PFSK-1 (cell line): Measurements from ENCODE around the gene NCL.

Source experiments
- FOXP2 ChIP-seq: optimal IDR thresholded peaks from 2 replicates; pipeline ENCODE3; 2011; ENCODE audit warnings: borderline replicate concordance, control low read depth, inconsistent platforms; ENCODE audit not compliant: insufficient read depth; ENCODE audit errors: extremely low read length, extremely low read depth
- POLR2AphosphoS5 ChIP-seq: IDR thresholded peaks from 2 replicates; pipeline ENCODE4 v1.6.1; 2012; ENCODE audit warnings: low read depth, mild to moderate bottlenecking, control low read depth, low read length, moderate library complexity
- REST ChIP-seq, 2 experiments: IDR thresholded peaks; 2 replicates each; pipeline versions ENCODE4 v1.6.1 to v1.8.0; 2011 to 2012; ENCODE audit warnings: low read depth in 2 of 2, low read length in 2 of 2, control low read depth in 1 of 2, inconsistent platforms in 1 of 2, mild to moderate bottlenecking in 1 of 2, moderate library complexity in 1 of 2; ENCODE audit not compliant: insufficient read depth in 1 of 2
- SIN3A ChIP-seq: IDR thresholded peaks from 2 replicates; pipeline ENCODE4 v1.6.1; 2012; ENCODE audit warnings: mild to moderate bottlenecking, low read length, moderate library complexity, borderline replicate concordance; ENCODE audit not compliant: insufficient read depth
- TAF1 ChIP-seq: IDR thresholded peaks from 2 replicates; pipeline ENCODE4 v1.6.1; 2012; ENCODE audit warnings: low read length, control low read depth, borderline replicate concordance; ENCODE audit not compliant: insufficient read depth

The NCL gene

GRCh38 chr2:231502596-231502995 lies 38.3 kb upstream of the NCL start:
- TF ChIP-seq FOXP2 (no peak), SIN3A (no peak), POLR2AphosphoS5 (no peak)

GRCh38 chr2:231497651-231498050 lies 33.4 kb upstream of the NCL start:
- TF ChIP-seq POLR2AphosphoS5: no peak

GRCh38 chr2:231494669-231495068 lies 30.4 kb upstream of the NCL start:
- TF ChIP-seq FOXP2 (no peak), REST (IDR thresholded peaks at IDR 0.05; ENCODE audit: insufficient read depth in 1 of 2, low read depth in 2 of 2, low read length in 2 of 2) (no peak), TAF1 (no peak), SIN3A (no peak), POLR2AphosphoS5 (no peak)

- TF ChIP-seq SIN3A (no peak), REST (IDR thresholded peaks at IDR 0.05; ENCODE audit: insufficient read depth in 1 of 2, low read depth in 2 of 2, low read length in 2 of 2) (no peak), POLR2AphosphoS5 (no peak), FOXP2 (no peak), TAF1 (no peak)
Measured at GRCh38 chr2:231490801-231491200, 26.5 kb upstream of the NCL start.

- TF ChIP-seq POLR2AphosphoS5: no peak
- no peak for TF ChIP-seq SIN3A
- TF ChIP-seq TAF1: no peak
- TF ChIP-seq REST (IDR thresholded peaks at IDR 0.05; ENCODE audit: insufficient read depth in 1 of 2, low read depth in 2 of 2, low read length in 2 of 2): no peak
- TF ChIP-seq FOXP2: no peak
Measured at GRCh38 chr2:231489990-231490389, 25.7 kb upstream of the NCL start.

GRCh38 chr2:231488331-231488730 lies 24.0 kb upstream of the NCL start:
- TF ChIP-seq SIN3A (no peak), FOXP2 (no peak), TAF1 (no peak), REST (IDR thresholded peaks at IDR 0.05; ENCODE audit: insufficient read depth in 1 of 2, low read depth in 2 of 2, low read length in 2 of 2) (no peak)
